Activated CD8-positive, alpha-beta memory T cell treated with anti-CD3 and anti-CD28 coated beads, Interleukin-2, amount 50 U/mL, for 1 hour (primary cell): ENCODE data around the gene IKZF3.
"Not testable (repeated sequence)": the region's sequence is repeated elsewhere in the genome, so short reads cannot be mapped to it uniquely, and the experiment has no call there.

Source experiments
- DNase-seq: peaks from one replicate; pipeline ENCODE4 v3.0.0-alpha.2; 2020; ENCODE audit errors: extremely low read depth

Gene IKZF3

DNA sequence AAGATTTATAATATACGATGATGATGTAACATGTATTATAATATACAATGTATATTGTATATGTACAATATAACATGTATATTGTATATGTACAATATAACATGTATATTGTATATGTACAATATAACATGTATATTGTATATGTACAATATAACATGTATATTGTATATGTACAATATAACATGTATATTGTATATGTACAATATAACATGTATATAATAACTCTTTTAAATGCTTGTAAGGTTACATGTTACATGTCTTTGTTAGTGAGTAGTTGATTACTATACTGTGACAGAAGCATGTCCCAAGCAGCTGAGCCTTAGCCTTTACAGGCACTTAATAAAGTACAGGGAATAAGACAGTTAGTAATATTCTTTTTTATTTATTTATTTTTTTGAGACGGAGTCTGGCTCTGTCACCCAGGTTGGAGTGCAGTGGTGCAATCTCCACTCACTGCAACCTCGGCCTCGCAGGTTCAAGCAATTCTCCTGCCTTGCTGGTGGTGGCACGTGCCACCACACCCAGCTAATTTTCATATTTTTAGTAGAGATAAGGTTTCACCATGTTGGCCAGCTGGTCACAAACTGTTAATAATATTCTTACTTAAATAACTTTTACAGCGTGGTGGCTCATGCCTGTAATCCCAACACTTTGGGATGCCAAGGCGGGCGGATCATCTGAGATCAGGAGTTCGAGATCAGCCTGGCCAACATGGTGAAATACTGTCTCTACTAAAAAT, 8.0 kb downstream of the IKZF3 start:
- not testable (repeated sequence) for DNase-seq

DNA sequence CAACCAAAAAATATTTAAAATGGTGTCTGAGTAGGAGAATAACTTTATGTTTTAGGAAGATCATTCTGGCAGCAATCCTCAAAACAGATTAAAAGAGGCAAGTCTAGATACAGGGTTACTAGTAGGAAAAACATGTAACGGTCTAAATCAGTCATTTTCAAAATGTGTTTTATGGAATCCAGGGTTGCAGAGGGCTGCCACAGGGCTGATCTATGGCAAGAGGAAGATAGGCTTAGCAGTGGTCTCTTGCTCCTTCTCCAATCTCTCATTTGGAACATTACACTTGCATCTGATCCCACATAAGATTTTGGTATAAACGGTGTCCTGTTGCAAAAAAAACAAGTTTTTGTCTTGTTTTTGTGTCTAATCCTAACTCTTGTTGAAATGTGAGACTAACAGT, 9.2 kb downstream of the IKZF3 start:
- no peak for DNase-seq

DNA sequence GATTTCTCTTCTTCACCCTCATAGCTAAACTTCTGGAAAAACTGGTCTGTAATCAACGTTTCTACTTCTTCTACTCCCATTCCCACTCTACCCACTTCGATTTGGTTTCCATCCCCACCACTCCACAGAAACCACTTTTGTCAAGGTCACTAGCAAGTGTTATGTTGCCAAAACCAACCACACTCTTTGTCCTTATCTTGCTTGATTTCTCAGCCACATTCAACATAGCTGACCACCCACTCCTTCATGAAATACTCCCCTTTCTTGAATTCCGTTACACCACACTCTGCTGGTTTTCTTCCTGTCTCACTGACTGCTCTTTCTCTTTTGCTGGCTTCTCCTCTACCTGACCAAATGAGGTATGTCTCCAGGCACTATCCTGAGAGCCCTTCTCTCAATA, 11.9 kb downstream of the IKZF3 start:
- no peak for DNase-seq

GRCh38 chr17:39850186-39850585, 13.9 kb downstream of the IKZF3 start:
- not testable (repeated sequence) for DNase-seq

DNA sequence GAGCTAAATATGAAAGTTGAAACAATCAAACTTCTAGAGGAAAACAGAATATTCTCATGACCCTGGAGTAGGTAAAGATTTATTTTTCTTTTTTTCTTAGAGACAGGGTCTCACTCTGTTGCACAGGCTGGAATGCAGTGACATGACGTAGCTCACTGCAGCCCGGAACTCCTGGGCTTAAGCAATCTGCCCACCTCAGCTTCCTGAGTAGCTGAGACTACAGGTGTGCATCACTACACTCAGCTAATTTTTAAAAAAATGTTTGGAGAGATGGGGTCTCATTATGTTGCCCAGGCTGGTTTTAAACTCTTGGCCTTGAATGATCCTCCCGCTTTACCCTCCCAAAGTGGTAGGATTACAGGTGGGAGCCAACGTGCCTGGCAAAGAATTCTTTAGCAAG, 15.5 kb downstream of the IKZF3 start:
- DNase-seq = no peak

DNA sequence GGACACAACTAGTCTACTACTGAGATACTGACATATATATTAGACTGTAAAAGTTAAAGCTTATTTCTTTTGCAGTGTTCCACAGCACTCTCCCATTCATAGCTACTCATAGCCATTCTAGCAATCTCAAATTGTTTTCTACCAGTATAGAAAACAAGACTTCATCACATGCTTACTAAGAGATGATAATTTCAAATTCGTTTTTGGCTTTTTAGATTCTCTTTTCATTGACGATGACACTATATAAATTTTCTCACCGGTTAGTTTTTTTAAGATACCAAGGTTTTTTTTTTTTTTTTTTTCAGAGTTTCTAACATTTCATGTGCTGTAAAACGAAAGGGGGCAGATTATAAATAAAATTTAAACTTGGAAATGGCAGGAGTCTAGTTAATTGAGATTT, 17.9 kb downstream of the IKZF3 start:
- no peak for DNase-seq

GRCh38 chr17:39845052-39845846, 18.9 kb downstream of the IKZF3 start:
- DNase-seq = no peak

- DNase-seq = no peak
These were observed 22.9 kb downstream of the IKZF3 start for GRCh38 chr17:39841134-39841683.

- DNase-seq = no peak
These were observed 25.3 kb downstream of the IKZF3 start for GRCh38 chr17:39838784-39839183.

- DNase-seq = no peak
These were observed 26.1 kb downstream of the IKZF3 start for GRCh38 chr17:39838057-39838456.

DNA sequence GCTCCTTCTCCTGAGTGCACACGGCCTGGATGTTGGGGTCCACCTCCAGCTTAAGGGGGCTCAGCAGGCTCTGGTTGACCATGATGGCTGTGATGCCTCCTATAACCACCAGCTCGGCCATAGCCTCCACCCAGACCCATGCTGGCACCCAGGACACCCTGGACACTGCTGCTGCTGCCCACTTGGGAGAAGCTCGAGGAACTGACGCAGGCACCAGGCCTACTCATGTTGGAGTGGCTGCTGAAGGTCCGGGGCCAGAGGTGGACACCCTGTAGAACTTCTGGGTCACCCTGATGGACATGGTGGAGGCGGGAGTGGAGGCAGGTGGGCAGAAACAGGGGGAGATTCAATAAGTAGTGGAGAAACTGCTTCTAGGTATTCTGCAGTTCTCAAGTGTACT, 28.0 kb downstream of the IKZF3 start:
- no peak for DNase-seq

GRCh38 chr17:39835038-39835786, 28.9 kb downstream of the IKZF3 start:
- no peak for DNase-seq

GRCh38 chr17:39834017-39834416, 30.1 kb downstream of the IKZF3 start:
- DNase-seq = no peak

GRCh38 chr17:39831588-39831987, 32.5 kb downstream of the IKZF3 start:
- DNase-seq = no peak

- DNase-seq = no peak
These were observed 35.7 kb downstream of the IKZF3 start for GRCh38 chr17:39828443-39828842.

DNA sequence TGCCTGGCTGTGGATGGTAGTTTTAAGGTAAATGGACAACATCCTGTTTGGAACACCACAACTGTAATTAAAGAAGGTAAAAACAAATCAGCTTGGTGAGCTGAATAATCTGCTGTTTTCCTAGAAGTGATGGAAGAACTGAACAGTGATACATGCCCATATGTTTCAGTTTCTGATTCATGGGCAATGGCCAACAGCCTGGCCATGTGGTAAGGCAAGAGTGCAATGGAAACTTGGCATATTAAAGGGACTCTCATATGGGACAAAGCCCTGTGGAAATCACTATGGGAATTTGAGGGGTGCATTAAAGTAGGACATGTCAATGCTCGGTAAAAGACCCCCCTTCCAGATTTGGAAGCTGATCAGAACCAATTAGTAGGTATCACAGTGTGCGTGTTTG, 37.8 kb downstream of the IKZF3 start:
- DNase-seq = no peak

GRCh38 chr17:39823407-39824054, 40.6 kb downstream of the IKZF3 start:
- DNase-seq = no peak

GRCh38 chr17:39822051-39822451, 42.1 kb downstream of the IKZF3 start:
- DNase-seq = no peak

- no peak for DNase-seq
These were observed 43.1 kb downstream of the IKZF3 start for GRCh38 chr17:39820987-39821386.

DNA sequence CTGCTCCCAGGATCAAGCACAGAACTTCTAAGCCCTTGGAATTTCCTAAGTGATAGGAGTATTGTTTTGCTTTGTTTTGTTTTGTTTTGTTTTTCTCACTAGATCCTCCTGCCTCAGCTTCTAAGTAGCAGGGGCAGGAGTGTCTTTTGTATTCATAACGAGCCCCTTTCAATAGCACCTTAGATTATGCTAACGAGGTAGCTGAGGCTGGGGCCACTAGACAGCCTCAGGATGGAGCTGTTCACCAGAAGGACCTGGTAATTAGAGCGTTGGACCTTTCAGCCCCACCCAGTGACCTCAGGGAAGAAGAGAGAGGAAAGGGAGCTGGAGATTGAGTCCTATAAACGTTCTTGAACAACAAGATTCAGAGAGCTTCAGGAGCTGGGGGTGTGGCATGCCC, 43.6 kb downstream of the IKZF3 start:
- no peak for DNase-seq

GRCh38 chr17:39818358-39819000, 45.6 kb downstream of the IKZF3 start:
- no peak for DNase-seq
